TTC549 (cell line): ENCODE results near the gene UBAC2.
"Not testable (repeated sequence)": the region's sequence is repeated elsewhere in the genome, so short reads cannot be mapped to it uniquely, and the experiment has no call there.

ENCODE experiments used
- FAIRE-seq: peaks from 2 replicates; lab custom pipeline; 2012; peaks lifted over from hg19 to GRCh38; lab: Jason Lieb, UNC

UBAC2 gene

DNA sequence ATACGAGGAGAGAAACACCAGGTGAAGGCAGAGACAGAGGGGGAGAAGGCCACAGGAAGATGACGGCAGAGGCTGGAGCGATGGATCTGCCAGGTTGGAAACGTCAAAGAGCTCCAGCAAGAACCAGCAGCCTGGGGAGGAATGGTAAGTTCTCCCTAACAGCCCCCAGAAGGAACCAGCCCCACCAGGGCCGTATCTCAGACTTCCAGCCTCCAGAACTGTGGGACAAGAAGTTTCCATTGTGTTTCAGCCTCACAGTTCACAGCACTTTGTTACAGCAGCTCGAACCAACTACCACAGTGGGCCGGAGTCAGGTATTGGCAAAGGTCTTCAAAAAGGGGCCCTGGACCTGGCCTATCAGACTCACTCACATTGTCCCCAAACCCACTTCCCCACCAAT, 195.8 kb downstream of the UBAC2 start:
- no peak for FAIRE-seq

DNA sequence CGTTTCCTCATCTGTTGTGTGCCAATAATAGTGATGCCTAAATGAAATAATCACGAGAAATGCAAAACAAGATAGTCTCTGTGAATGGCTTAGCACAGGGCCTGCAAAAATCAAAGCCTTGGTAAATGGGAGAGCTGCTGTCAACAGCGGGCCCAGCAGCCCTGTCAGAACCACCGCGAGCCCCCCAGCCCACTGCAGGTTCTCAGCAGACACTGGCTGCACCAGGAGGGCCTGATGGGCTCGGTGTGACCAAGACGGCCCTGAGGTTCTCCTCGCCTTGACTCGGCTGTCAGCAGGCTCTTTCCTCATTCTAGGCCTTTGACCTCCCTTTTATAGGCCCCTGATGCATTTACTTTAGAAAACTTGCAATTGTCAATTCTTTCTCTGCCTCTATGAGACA, 197.4 kb downstream of the UBAC2 start:
- no peak for FAIRE-seq

DNA sequence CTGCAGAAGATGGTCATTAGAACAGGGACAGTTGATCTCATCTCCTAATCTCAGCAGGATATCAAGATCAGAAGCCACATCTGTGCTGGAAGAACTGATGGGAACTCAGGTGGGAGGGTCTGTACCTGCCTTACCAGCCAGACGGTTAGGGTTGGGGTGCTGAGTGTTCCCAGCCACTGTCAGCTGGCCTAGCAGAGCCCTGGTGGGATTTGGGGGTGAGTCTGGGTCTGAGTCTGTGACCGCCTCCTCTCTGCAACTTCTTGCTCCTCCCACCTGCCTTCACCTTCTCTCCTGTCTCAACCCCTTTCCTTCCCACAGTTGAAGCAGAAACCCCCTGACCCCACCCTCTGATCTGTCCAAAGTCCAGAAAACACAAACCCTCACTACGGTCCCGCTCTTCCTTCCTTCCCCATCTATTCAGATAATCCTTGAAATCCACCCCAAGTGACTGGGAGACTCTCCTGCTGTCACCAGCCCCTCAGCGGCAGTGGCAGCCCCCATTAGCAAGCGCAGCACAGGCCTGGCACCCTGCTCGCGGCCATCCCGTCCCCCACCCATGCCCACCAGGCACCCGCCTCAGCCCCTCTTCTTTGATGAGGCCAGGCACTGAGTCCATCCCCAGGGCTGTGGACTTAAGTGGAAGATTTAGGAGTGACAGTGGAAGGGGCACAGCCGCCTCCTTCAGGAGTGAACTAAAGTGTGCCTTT, 198.4 kb downstream of the UBAC2 start:
- FAIRE-seq, result no peak

DNA sequence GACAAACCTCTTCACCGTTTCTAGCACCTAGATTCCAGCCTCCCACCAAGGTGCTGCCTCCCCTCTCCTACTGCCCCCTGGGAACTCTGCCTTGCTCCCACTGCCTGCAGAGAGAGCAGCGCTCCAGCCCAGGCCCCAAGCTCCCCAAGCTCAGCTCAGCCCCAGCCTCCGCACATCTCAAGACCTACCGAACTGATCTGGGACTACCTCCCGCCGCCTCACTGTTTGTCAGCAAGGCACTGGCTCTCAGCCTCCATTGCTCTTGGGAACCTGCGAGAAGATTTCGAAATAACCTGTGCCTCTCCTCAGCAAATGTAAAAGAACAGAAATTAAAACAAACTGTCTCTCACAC, 198.9 kb downstream of the UBAC2 start:
- no peak for FAIRE-seq

DNA sequence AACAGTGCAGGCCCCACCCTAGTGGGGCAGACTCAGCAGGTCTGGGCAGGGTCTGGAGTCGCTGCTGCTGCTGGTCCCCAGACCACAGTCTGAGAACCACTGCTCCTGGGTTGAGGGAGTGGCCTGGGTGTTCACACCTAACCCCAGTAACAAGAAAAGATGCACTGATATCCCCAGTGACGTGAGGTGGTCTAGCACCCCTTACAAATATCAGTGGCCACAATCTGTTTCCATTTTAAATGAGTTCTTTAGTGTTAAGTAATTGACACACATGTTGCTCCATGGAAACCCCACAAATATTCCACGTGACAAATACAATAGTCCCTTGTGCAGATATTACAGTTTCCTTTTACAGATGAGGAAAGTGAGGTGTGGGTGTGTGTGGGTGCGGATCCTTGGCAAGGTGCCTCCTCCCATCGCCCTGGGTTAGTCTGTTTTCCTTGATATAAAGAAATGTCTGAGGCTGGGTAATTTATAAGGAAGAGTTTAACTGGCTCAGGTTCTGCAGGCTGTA, 202.9 kb downstream of the UBAC2 start:
- FAIRE-seq, result no peak

DNA sequence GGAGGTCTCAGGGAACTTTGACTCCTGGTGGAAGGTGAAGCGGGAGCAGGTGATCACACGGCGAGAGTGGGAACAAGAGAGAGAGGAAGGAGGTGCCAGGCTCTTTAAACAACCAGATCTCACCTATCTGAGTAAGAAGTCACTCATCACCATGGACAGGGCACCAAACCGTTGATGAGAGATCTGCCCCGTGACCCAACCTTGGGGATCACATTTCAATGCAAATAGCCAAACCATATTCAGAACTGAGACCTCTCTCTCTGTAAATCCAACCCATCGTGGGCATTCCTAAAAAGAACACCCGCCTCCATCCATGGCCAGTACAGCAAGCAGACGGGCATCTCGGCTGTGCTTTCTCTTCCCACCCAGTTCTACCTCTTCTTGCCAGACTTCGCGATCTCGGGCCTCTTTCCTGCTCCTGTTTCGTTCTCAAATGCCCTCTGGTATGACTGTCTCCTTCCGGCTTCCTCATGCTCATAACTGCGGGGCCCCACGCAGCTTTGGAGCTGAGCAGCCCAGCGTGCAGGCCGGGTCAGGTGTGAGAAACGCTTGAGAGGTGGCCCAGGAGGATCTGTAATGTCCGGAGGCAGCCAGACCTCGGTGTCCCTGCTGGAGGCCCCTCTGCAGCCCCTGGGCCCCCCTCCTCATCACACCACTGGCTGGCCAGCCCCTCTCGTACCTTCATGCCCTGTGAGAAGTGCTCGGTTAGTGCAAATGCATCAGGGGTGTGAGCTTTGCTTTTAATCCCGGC, 203.5 kb downstream of the UBAC2 start:
- no peak for FAIRE-seq

DNA sequence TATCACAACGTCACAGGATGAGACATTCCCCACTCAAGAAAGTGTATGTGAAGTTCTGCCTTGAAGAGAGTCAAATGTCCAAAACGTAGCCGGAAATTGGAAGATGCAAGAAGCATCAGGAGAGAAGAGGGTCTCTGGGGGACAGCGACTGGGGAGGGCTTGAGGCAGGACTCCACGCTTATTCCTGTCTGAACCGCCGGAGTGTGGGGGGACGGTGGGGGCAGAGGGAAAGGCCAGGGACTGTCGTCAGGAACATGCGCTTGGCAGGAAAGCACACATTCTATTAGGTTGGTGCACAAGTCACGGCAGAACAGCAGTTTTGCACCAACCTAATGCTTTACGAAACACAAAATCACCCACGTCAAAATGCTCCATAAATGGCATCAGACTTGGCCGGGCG, 205.3 kb downstream of the UBAC2 start:
- FAIRE-seq, result no peak

DNA sequence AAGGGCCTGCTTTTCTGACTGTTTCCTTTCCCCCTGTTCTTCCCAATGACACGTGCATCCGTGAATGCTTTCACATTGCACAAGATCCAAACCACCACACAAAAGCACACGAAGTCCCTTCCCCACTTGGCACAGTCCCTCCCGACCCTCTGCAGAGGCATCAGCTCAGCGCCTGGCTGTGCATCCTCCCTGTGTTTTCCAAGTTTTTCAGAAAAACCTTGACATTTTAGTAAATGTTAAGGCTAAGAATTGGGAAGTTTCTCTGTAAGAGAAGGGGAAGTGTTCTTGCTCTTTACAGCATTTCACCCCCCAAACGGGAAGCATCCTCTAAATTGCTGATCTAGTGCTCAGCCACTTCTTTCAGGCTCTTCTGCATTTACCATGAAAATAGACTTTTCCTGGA, 206.1 kb downstream of the UBAC2 start:
- no peak for FAIRE-seq

DNA sequence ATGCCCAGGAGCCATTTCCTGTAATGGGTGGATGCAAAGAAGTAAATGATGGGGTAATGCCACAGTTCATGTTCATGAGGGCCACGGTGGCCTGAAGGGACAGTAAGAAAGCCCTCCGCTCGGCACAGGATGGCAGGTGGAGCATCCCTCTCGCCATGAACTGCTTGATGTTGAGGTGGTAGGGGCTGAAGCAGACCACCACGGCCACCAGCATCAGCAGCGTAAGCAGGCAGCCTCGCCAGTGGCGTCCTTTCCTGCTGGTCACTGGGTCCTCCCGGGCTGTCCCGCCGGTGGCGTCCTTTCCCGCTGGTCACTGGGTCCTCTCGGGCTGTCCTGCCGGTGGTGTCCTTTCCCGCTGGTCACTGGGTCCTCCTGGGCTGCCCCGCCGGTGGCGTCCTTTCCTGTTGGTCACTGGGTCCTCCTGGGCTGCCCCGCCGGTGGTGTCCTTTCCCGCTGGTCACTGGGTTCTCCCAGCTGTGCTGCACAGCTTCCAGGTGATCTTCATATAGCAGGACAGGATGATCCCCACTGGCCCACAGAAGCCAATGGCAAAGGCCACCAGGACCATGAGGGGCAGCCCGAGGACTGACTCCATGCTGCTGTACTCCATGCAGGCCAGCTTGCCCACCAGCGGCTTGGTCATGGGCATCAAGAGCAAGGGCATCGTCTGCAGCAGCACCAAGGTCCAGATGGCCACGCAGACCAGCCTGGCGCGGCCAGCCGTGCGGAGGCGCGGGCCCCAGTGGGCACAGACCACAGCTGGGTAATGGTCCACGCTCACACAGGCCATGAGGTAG, 207.4 kb downstream of the UBAC2 start:
- FAIRE-seq, result no peak

DNA sequence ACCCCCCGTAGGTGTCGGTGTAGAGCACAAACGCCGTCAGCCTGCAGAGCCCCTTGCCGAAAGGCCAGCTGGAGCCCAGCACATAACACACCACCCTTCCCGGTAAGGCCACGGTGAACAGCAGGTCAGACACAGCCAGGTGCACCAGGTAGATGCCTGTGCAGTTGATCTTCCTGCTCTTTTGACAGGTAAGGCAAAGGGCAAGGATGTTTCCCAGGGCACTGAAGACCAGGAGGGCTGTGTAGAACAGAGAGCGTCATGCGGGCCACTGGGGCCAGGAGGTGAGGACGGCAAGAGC, 208.0 kb downstream of the UBAC2 start:
- no peak for FAIRE-seq

DNA sequence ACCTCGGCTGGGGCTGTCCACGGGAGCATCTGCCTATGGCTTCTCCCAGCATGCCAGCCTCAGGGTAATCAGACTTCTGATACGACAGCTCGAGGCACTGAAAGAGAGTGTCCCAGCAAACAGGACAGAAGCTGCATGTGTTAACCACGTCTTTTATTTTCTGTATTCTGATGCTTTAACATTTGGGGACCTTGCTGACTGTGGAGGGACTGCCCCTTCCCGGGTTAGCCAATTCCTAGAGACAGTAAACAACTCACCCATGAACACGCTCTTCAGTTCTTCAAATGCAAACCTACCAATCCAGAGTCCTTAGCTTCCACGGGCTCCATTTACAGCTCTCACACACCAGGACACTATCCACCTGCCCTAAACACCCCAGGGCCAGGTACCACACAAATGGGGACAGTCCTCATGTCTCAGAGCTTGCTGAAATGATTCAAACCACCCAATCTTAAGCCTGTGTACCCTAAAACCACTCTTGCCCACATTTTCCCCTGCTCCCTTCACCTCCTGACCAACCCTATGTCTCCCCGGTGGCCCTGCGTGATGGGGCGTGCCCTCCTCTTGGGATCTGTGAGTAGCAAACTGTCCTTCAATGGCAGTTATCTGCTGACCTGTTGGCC, 208.9 kb downstream of the UBAC2 start:
- not testable (repeated sequence) for FAIRE-seq

DNA sequence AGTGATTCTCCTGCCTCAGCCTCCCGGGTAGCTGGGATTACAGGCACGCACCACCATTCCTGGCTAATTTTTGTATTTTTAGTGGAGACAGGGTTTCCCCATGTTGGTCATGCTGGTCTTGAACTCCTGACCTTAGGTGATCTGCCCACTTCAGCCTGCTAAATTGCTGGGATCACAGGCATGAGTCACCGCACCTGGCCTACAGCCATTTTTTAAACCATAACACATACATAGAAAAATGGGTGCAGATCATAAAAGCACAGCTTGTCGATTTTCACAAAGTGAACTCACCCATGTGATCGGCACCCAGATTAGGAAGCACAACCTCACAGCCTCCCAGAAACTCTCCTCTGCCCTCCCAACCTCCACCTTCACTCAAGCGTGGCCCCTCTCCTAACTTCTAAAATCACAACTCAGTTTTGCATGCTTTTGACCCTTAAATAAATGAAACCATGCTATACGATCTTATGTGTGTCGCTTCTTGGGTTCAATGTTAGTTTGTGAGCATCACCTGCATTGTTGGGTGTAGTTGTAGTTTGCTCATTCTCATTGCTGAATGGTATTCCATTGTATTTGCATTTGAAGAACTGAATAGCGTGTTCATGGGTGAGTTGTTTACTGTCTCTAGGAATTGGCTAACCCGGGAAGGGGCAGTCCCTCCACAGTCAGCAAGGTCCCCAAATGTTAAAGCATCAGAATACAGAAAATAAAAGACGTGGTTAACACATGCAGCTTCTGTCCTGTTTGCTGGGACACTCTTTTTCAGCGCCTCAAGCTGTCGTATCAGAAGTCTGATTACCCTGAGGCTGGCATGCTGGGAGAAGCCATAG, 210.2 kb downstream of the UBAC2 start:
- FAIRE-seq, result not testable (repeated sequence)

DNA sequence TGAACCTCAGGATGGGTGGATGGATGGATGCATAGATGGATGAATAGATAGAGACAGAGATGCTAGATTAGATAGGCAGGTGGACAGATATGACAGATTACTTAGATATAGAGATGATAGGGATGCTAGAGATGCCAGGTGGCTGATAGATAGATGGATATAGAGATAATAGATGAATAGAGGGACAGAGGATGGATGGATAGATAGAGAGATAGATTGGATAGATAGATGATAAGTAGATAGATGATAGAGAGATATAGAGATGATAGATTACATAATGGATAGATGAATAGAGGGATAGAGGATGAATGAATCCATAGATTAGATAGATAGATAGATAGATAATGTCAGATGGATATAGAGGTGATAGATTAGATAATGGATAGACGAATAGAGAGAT, 212.2 kb downstream of the UBAC2 start:
- FAIRE-seq, result no peak

DNA sequence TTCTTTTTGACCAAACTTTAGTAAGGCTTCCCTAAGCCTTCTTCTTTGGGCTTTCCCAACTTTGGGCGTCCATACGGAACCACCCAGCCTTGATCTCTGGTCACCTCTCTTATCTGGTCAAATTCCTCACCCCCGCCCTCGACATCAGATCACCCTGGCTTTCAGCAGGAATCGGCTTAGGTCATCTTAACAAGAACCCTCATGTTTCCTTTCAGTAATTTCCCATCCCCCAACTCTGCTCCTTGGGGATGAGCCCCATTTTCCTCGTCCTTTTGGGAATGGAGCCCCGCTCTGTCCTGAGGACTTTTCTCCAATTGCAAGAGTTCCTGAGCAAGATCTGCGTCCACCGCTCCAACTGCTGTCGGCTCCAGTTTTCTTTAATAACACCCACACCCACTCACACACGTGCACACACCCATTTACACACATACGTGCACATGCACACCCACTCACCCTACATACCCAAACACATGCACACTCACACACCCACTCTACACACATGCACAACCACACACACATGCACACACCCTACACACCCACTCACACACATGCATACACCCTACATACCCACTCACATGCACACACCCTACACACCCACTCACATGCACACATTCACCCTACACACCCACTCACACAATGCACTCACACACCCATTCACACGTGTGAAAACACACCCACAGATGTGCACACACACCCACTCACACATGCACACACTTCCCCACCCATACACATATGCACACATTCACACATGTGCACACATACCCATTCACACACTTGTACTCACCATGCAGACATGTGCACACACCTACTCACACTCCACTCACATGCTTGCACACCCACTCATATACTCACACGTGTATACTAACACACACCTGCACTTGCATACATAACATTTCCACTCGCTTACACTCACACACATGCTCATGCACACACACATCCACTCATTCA, 213.7 kb downstream of the UBAC2 start:
- FAIRE-seq, result no peak

DNA sequence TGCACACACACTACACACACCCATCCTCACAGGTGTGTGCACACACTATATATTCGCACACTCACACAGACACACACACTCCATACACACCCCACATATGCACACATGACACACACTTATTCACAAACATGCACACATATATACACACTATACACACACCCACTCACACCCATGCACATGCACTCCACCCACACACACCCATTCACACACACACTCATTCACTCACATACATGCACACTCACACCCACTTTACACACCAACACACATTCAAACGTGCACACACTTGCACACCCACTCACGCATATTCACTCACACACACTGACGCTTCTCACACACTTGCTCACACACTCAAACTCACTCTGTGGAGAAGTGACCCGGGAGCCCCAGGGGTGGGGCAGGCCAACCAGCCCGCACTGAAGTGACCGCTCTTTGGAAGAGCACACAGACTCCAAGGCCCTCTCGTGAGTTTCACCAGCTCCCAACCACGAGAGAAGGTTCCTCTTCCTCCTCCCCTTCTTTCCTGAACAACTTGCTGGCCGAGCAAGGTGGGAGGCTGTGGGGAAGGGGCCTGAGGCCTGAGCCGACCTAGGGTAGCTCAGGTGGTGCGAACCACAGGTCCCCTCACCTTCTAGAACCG, 214.5 kb downstream of the UBAC2 start:
- FAIRE-seq, result no peak

DNA sequence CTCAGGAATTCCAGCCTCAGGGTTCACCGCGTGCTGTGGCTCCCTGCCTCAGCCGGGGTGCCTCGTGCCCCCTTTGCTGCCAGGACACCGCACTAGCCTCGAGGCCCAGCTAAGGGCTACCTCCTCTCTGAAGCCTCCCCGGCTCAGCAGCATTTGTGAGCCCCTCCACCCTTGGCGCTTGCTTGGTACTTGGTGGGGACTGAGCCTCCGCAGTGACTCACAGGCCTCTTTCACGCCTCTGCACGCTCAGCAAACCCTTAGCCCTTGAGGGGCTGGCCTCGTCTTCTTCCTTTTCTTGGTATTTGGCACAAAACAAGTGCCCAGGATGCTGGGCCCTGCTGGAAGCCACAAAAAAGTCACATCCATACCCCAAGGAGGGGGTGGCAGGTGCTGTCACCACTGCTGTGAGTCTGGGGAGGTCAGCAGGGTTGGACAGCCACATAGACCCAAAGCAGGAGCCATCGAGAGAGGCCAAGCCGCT, 215.2 kb downstream of the UBAC2 start:
- no peak for FAIRE-seq

DNA sequence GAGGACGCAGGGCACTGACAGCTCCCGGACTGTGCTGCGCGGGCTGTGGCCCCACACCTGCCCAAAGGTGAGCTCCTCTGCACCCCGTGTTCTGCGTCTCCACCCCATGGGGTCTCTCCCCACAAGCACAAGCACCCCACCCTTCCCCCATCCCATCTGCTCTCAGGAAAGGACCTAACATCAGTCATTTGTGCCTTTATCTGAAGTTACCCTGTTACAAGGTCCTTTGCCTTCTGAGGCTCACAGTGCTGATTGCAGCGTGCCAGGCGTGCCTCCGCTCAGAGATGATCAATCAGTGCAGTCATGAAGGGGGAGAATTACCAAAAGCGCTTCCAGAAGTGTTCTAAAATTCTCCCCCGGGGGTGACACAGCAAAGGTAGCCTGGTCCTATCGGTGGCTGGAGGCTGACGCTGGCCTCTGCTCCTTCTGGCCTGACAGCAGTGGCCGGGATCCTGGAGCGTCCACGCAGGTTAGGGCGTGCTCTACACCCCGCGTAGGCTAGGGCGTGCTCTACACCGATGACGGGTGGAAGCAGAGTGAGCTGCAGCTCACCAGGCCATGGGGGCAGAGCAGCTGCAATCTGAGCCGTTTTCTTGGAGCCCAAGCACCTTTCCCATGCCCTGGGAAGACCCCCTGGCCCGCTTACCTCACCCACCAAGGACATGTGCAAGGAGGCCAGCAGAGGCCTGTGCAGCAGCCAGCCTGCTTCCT, 215.9 kb downstream of the UBAC2 start:
- FAIRE-seq, result no peak

DNA sequence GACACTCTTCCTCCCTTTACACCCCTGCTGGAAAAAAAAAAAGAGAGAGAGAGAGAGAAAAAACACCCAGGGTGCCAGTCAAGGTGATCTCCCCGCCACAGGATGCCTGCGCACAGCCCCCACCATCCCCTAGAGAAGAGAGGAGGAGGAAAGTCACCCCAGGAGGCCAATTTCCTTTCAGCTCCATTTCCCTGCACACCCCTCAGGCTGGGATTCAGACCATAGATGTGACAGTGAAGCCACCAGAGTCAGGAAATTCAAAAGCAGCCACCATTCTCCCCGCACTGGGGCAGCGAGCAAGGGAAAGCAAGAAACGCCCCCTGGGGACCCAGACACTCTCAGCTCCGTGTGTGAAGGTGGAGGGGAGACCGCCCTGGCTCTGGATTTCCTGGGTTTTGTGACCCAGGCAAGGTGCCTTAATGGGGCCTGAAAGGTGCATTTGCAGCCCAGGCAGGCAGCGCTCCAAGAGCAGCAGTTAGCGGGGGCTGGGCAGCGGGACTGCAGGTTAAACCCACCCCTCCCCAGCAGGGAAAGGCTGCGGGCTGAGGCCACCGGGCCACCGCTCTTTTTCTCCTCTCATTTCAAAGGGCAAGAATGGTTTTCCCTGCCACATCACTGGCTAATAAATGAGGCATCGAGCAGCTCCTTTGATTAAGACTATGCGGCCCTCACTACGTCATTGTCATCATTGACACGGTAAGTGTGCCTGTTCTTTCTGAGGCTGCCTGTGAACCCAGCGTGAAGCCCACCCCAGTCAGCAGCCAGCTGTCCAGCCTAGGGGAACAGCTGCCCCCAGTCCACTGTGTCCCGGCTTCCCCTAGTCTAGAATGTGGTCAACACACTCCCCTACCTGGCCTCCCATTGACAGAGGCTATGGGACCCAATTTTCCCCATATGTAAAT, 216.8 kb downstream of the UBAC2 start:
- FAIRE-seq, result no peak
